Measurements from ENCODE around the gene SLC16A10. TPM values are rescaled to one million over a fixed set of nuclear protein-coding genes. Genes with fewer than 3 reads are reported as not detected.

Gene SLC16A10
- total RNA-seq, 1 experiment from 2014 or later: 0.18 TPM

DNA sequence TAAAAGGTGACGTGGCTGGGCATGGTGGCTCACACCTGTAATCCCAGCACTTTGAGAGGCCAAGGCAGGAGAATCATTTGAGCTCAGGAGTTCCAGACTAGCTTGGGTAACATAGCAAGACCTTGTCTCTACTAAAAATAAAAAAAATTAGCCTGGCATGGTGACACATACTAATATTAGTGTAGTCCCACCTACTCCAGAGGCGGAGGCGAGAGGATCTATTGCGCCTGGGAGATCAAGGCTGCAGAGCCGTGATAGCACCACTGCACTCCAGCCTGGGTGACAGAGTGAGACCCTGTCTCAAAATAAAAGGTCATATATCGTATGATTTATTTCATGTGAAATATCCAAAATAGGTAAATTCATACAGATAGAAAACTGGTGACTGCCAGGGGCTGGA is 132.5 kb downstream of the SLC16A10 start:
- in situ Hi-C loops (cut with HindIII; ENCODE audit: low pct_unique_long_range_greater_than_20kb, low sequenced_read_pairs) (no loop called here), intact Hi-C loops (cut with micrococcal nuclease; ENCODE audit: unreplicated experiment) (no loop called here)
- BruUV-seq (replicated peaks): no TSS peak
- ChIA-PET POLR2A (interaction anchor here (0.6 to 0.7 kb wide), 2 partner anchors 247 to 623 kb away, joined by 3 to 4 read pairs; no protein-coding TSS in a partner anchor), CTCF (no interaction called here)
- Histone ChIP-seq H3K9me3 (ENCODE audit: control insufficient read depth, insufficient read depth, low read depth, low read length) (no peaks in the 10 kb centered on the region), H3K4me3 (ENCODE audit: low read depth in 2 of 2, low read length in 2 of 2) (no peak overlapping the region), H3K36me3 (ENCODE audit: control insufficient read depth, insufficient read depth, low read length) (no peaks in the 10 kb centered on the region), H3K27me3 (ENCODE audit: control insufficient read depth, insufficient read depth, low read length) (peaks cover 18% of the 10 kb centered on the region; the same call in 1 of the 2 replicates), H3K4me1 (ENCODE audit: control insufficient read depth, insufficient read depth, low read length) (no peaks in the 10 kb centered on the region), H3K27ac (ENCODE audit: low read length) (no peak overlapping the region)
- TF ChIP-seq TCF7L2 (IDR thresholded peaks at IDR 0.05; ENCODE audit: low read depth, low read length): no peak
- no peak for TF ChIP-seq REST (IDR thresholded peaks at IDR 0.05; ENCODE audit: insufficient read depth in 1 of 2, low read depth in 2 of 2, low read length in 1 of 2)
- TF ChIP-seq POLR2AphosphoS5 (IDR thresholded peaks at IDR 0.05; ENCODE audit: low read depth, low read length): no peak
- TF ChIP-seq SIN3A (IDR thresholded peaks at IDR 0.05; ENCODE audit: borderline replicate concordance, insufficient read depth, low read depth, low read length): no peak
- no peak for TF ChIP-seq CTCF (IDR thresholded peaks at IDR 0.05)
- DNase-seq (ENCODE audit: low read depth, low spot score) (no peak), ATAC-seq (no peak)

DNA sequence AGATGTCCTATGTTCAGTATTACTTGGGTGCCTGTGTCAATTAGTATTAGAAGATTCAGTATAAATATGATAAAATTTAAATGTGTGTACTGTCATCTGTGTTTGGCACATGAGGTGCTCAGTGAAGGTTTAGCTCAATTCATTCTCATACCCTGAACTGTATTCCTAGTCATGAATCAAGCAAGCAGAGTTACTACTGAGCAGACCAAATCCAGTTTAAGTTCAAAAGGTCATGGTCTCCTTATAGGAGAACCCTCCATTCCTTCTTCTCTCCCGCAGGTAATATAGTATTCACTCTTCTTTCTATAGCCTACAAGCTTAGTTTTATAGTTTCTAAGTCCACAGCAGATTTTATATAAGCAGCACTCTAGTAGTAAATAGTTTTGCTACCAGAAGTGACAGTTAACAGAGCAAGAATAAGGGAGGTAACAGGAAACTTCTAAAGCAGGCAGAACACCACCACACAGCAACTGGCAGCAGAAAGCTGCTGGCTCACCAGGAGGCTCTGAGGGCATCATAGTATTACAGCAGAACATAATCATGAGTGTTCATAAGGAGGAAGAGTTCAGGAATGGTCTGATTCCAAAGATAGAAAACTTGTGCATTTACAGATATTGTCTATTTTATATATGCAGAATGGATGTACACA is 133.2 kb downstream of the SLC16A10 start:
- in situ Hi-C loops (cut with HindIII; ENCODE audit: low pct_unique_long_range_greater_than_20kb, low sequenced_read_pairs): no loop called here
- no peaks in the 10 kb centered on the region for H3K36me3 ChIP-seq (ENCODE audit: control insufficient read depth, insufficient read depth, low read length)

More for the DNA sequence above, 133.2 kb downstream of the SLC16A10 start:
- Histone ChIP-seq H3K4me1 (ENCODE audit: control insufficient read depth, insufficient read depth, low read length) (no peaks in the 10 kb centered on the region), H3K27ac (ENCODE audit: low read length) (no peak overlapping the region), H3K9me3 (ENCODE audit: control insufficient read depth, insufficient read depth, low read depth, low read length) (no peaks in the 10 kb centered on the region), H3K4me3 (ENCODE audit: low read depth in 2 of 2, low read length in 2 of 2) (no peak overlapping the region), H3K27me3 (ENCODE audit: control insufficient read depth, insufficient read depth, low read length) (peaks cover 19% of the 10 kb centered on the region; the same call in 1 of the 2 replicates)
- ATAC-seq: no peak
- DNase-seq (ENCODE audit: low read depth, low spot score): no peak
- POLR2A ChIA-PET: interaction anchor here (0.6 kb wide), 1 partner anchor 247 kb away, joined by 3 read pairs; no protein-coding TSS in a partner anchor
- no peak for TF ChIP-seq CTCF (IDR thresholded peaks at IDR 0.05)
- TF ChIP-seq TCF7L2 (IDR thresholded peaks at IDR 0.05; ENCODE audit: low read depth, low read length): no peak
- TF ChIP-seq REST (IDR thresholded peaks at IDR 0.05; ENCODE audit: insufficient read depth in 1 of 2, low read depth in 2 of 2, low read length in 1 of 2): no peak
- no peak for TF ChIP-seq POLR2AphosphoS5 (IDR thresholded peaks at IDR 0.05; ENCODE audit: low read depth, low read length)
- TF ChIP-seq SIN3A (IDR thresholded peaks at IDR 0.05; ENCODE audit: borderline replicate concordance, insufficient read depth, low read depth, low read length): no peak
- intact Hi-C loops (cut with micrococcal nuclease; ENCODE audit: unreplicated experiment): no loop called here
- no TSS peak for BruUV-seq (replicated peaks)
- CTCF ChIA-PET: no interaction called here
